HCT116 (cell line): Measurements from ENCODE around the gene RHBDF1. TPM values are rescaled to one million over a fixed set of nuclear protein-coding genes. Genes with fewer than 3 reads are reported as not detected.

Experiments used
- ATAC-seq: fragments of 200-7000 bp; cut with Tn5 transposase; 2 replicates; pipeline ENCODE4 v1.9.1; 2020; ENCODE audit warnings: mild to moderate bottlenecking, moderate library complexity
- BruUV-seq: library from RNA; stranded (reverse); fragments of 400-500 nt; replicated peaks from 2 replicates; lab custom pipeline; 2021; lab: Mats Ljungman, UMichigan
- CTCF ChIA-PET: fragments of 300-600 bp; sonication (Branson Sonifier 250); formaldehyde crosslinking; loops from one replicate; lab custom pipeline; 2021; ENCODE audit warnings: antibody characterized with exemption; lab: Charles Lee
- POLR2A ChIA-PET: fragments of 300-600, 350-600 bp; sonication (Branson Sonifier 250); formaldehyde crosslinking; loops from one replicate; lab custom pipeline; 2021; ENCODE audit warnings: antibody characterized with exemption; lab: Charles Lee
- RAD21 ChIA-PET, 2 experiments: fragments of 300-600 bp; sonication (Branson Sonifier 250); formaldehyde crosslinking; loops; one replicate each; lab custom pipeline; 2023; ENCODE audit warnings: low total read pairs in 2 of 2; ENCODE audit not compliant: uncharacterized antibody in 2 of 2, unreplicated experiment in 2 of 2, low non-redundant PET in 1 of 2; lab: Charles Lee
- DNase-seq: peaks from one replicate; pipeline ENCODE4 v3.0.0-alpha.2; 2010; ENCODE audit warnings: low read depth, low spot score
- H2AFZ ChIP-seq: fragments of 200-600 bp; shearing (Covaris generic), sonication (generic); 2 replicates; pipeline ENCODE4 v1.6.1; 2017; ENCODE audit warnings: low read depth, mixed run types, mixed read lengths, antibody characterized with exemption, low read length; ENCODE audit not compliant: poor library complexity, severe bottlenecking
- H3K27ac ChIP-seq: 2 replicates; pipeline ENCODE4 v1.5.1; 2012; ENCODE audit warnings: low read depth, low read length
- H3K27me3 ChIP-seq: fragments of 200-600 bp; sonication (generic); 2 replicates; pipeline ENCODE4 v1.6.1; 2016; ENCODE audit warnings: mixed run types, low read length, mixed read lengths; ENCODE audit not compliant: insufficient read depth
- H3K36me3 ChIP-seq, 2 experiments: fragments of 200-500 bp in 1 of 2; fragments of 200-600 bp in 1 of 2; sonication (Bioruptor generic) in 1 of 2; sonication (generic) in 1 of 2; 2 replicates each; pipeline versions ENCODE4 v1.5.1 to v1.6.1; 2014 to 2016; ENCODE audit warnings: low read length in 2 of 2, inconsistent platforms in 1 of 2, mixed read lengths in 1 of 2, mixed run types in 1 of 2; ENCODE audit not compliant: insufficient read depth in 2 of 2, control insufficient read depth in 1 of 2
- H3K4me1 ChIP-seq, 2 experiments: fragments of 200-600 bp in 1 of 2; sonication (generic) in 1 of 2; 2 replicates each; pipeline versions ENCODE4 v1.5.1 to v1.6.1; 2012 to 2017; ENCODE audit warnings: low read length in 2 of 2, inconsistent platforms in 1 of 2, mild to moderate bottlenecking in 1 of 2, mixed read lengths in 1 of 2, mixed run types in 1 of 2, moderate library complexity in 1 of 2; ENCODE audit not compliant: insufficient read depth in 2 of 2, control insufficient read depth in 1 of 2
- H3K4me2 ChIP-seq: fragments of 200-600 bp; sonication (generic); 2 replicates; pipeline ENCODE4 v1.6.1; 2017; ENCODE audit warnings: mixed run types, low read length, mixed read lengths
- H3K4me3 ChIP-seq, 2 experiments: fragments of 200-600 bp in 1 of 2; sonication (generic) in 1 of 2; replicated peaks in 1 of 2; 2 replicates each; pipeline ENCODE4 v1.5.1; 2011 to 2016; ENCODE audit warnings: low read length in 2 of 2, control low read depth in 1 of 2, low read depth in 1 of 2, mild to moderate bottlenecking in 1 of 2, mixed read lengths in 1 of 2, mixed run types in 1 of 2
- H3K79me2 ChIP-seq: fragments of 200-600 bp; sonication (generic); 2 replicates; pipeline ENCODE4 v1.6.1; 2017; ENCODE audit warnings: mild to moderate bottlenecking, mixed run types, low read length, moderate library complexity, mixed read lengths; ENCODE audit not compliant: insufficient read depth
- H3K9ac ChIP-seq: fragments of 200-600 bp; sonication (generic); 2 replicates; pipeline ENCODE4 v1.6.1; 2016; ENCODE audit warnings: low read length, mixed read lengths
- H3K9me2 ChIP-seq: fragments of 200-600 bp; sonication (generic), shearing (Covaris generic); 2 replicates; pipeline ENCODE4 v1.6.1; 2017; ENCODE audit warnings: mixed run types, mild to moderate bottlenecking, moderate library complexity; ENCODE audit not compliant: insufficient read depth
- H3K9me3 ChIP-seq, 2 experiments: fragments of 200-500 bp in 1 of 2; fragments of 200-600 bp in 1 of 2; sonication (Bioruptor generic) in 1 of 2; sonication (generic) in 1 of 2; 2 replicates each; pipeline ENCODE4 v1.6.1; 2014 to 2017; ENCODE audit warnings: low read length in 2 of 2, mixed read lengths in 2 of 2, inconsistent platforms in 1 of 2, low read depth in 1 of 2, mild to moderate bottlenecking in 1 of 2, mixed run types in 1 of 2, moderate library complexity in 1 of 2; ENCODE audit not compliant: control insufficient read depth in 1 of 2, insufficient read depth in 1 of 2
- H4K20me1 ChIP-seq: fragments of 200-600 bp; sonication (generic), shearing (Covaris generic); 2 replicates; pipeline ENCODE4 v1.6.1; 2017; ENCODE audit warnings: mixed run types, mild to moderate bottlenecking, moderate library complexity; ENCODE audit not compliant: insufficient read depth
- CEBPB ChIP-seq: IDR thresholded peaks from 2 replicates; pipeline ENCODE4 v1.6.1; 2012; ENCODE audit warnings: low read depth
- CTCF ChIP-seq, 3 experiments: fragments of 200-600 bp in 1 of 3; sonication (generic) in 1 of 3; IDR thresholded peaks in 2 of 3; conservative IDR thresholded peaks in 1 of 3; 2 replicates each; pipeline ENCODE4 v1.5.1; 2012 to 2017; ENCODE audit warnings: low read depth in 2 of 3, low read length in 2 of 3, antibody characterized with exemption in 1 of 3, borderline replicate concordance in 1 of 3, control low read depth in 1 of 3, mild to moderate bottlenecking in 1 of 3, mixed read lengths in 1 of 3, mixed run types in 1 of 3, moderate library complexity in 1 of 3; ENCODE audit not compliant: insufficient read depth in 1 of 3
- MAX ChIP-seq: IDR thresholded peaks from 2 replicates; pipeline ENCODE4 v1.6.1; 2012
- RAD21 ChIP-seq: IDR thresholded peaks from 2 replicates; pipeline ENCODE4 v1.6.1; 2012; ENCODE audit warnings: low read depth, mild to moderate bottlenecking
- SIN3A ChIP-seq: IDR thresholded peaks from 2 replicates; pipeline ENCODE4 v1.6.1; 2012; ENCODE audit warnings: low read depth
- SP1 ChIP-seq: IDR thresholded peaks from 2 replicates; pipeline ENCODE4 v1.6.1; 2012; ENCODE audit warnings: low read depth
- YY1 ChIP-seq: IDR thresholded peaks from 2 replicates; pipeline ENCODE4 v1.6.1; 2011; ENCODE audit warnings: low read length, low read depth, moderate library complexity, mild to moderate bottlenecking; ENCODE audit not compliant: insufficient replicate concordance; ENCODE audit errors: extremely low read depth
- ZFX ChIP-seq: fragments of 450-650 bp; IDR thresholded peaks from 2 replicates; pipeline ENCODE4 v1.6.1; 2017
- intact Hi-C: fragments of 100-400 bp; cut with micrococcal nuclease; formaldehyde crosslinking; loops from 2 replicates; pipeline ENCODE4 v1.10.0; 2022
- total RNA-seq: library from RNA; stranded (reverse); gene quantifications from one replicate; pipeline ENCODE4 v1.2.1, GENCODE V29; 2021; ENCODE audit not compliant: unreplicated experiment

Gene RHBDF1
- total RNA-seq, 1 experiment from 2014 or later: 19.8 TPM

DNA sequence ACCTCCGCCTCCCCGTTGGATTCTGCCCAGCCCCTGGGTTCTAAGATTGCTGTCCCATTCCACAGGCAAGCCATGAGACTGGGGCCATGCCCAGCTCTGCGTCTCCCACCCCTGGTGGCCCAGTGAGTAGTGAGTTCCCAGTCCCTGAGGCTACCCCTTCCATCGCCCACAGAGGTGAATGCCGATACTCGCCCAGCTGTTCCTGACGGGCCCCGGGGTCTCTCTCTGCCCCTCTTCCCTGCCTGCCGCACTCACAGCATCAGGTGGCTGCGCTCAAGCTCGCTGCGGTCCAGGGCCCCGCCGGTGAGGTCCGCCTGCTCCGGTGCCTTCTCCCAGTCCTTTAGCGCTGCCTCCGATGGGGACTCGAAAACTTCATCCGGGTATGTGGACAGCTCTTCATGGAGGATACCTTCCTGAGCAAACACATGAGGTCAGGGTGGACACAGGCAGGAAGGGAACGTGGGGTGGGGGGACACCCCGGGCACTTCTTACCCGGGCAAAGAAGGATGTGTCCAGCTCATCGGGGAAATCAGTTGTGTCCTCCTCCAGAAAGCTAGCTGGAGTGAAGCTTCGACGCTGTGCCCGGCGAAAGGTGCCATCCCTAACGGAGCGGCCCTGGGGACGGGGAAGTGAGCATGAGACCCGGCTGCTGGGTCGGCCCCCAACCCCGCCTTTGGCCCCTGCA lies 10.0 kb downstream of the RHBDF1 start:
- intact Hi-C loops: no loop called here
- H3K79me2 ChIP-seq: no peaks in the 10 kb centered on the region
- no peak overlapping the region for H3K9ac ChIP-seq
- no peaks in the 10 kb centered on the region for H3K9me3 ChIP-seq
- H2AFZ ChIP-seq: no peak overlapping the region
- no peak for DNase-seq
- H3K4me1 ChIP-seq: peaks cover 0 to 3% of the 10 kb centered on the region in 2 experiments; a peak in 1 of 4 replicates
- H3K4me2 ChIP-seq: no peak overlapping the region
- no peaks in the 10 kb centered on the region; a peak in 1 of 4 replicates for H3K36me3 ChIP-seq
- ChIA-PET POLR2A (interaction anchor here (1.3 kb wide), 1 partner anchor 9 kb away, joined by 3 read pairs; the partner anchor contains the start of genes POLR3K and SNRNP25), RAD21 (no interaction called here), CTCF (no interaction called here)
- ATAC-seq: no peak
- H3K9me2 ChIP-seq: no peaks in the 10 kb centered on the region
- TF ChIP-seq CTCF (IDR thresholded peaks at IDR 0.05 in 2 of 3, conservative IDR thresholded peaks at IDR 0.05 in 1 of 3; ENCODE audit: borderline replicate concordance in 1 of 3, insufficient read depth in 1 of 3, low read depth in 2 of 3, low read length in 2 of 3) (no peak), RAD21 (no peak), ZFX (no peak), SIN3A (no peak), CEBPB (no peak), MAX (no peak), YY1 (no peak), SP1 (no peak)
- H4K20me1 ChIP-seq: no peaks in the 10 kb centered on the region
- no peak overlapping the region for H3K4me3 ChIP-seq
- H3K27ac ChIP-seq: no peak overlapping the region
- no TSS peak for BruUV-seq
- H3K27me3 ChIP-seq: no peaks in the 10 kb centered on the region
